Activated CD8-positive, alpha-beta memory T cell treated with anti-CD3 and anti-CD28 coated beads, Interleukin-2, amount 50 U/mL, for 1 hour (primary cell): ENCODE results near the gene COMMD3.
"Not testable (repeated sequence)": the region's sequence is repeated elsewhere in the genome, so short reads cannot be mapped to it uniquely, and the experiment has no call there.

Source experiments
- DNase-seq: peaks from one replicate; pipeline ENCODE4 v3.0.0-alpha.2; 2020; ENCODE audit errors: extremely low read depth

The COMMD3 gene

GRCh38 chr10:22338931-22339330 is 22.7 kb downstream of the COMMD3 start:
- DNase-seq = no peak

GRCh38 chr10:22339761-22340328 is 23.7 kb downstream of the COMMD3 start:
- no peak for DNase-seq

GRCh38 chr10:22340329-22341189 is 24.4 kb downstream of the COMMD3 start:
- no peak for DNase-seq

GRCh38 chr10:22341190-22341925 is 25.2 kb downstream of the COMMD3 start:
- DNase-seq = no peak

- DNase-seq = no peak
Measured at GRCh38 chr10:22341926-22342196, 25.7 kb downstream of the COMMD3 start.

- DNase-seq = no peak
Measured at GRCh38 chr10:22342421-22342820, 26.2 kb downstream of the COMMD3 start.

GRCh38 chr10:22343731-22344130 is 27.5 kb downstream of the COMMD3 start:
- no peak for DNase-seq

- DNase-seq = no peak
Measured at GRCh38 chr10:22344249-22344648, 28.1 kb downstream of the COMMD3 start.

GRCh38 chr10:22344781-22345300 is 28.7 kb downstream of the COMMD3 start:
- no peak for DNase-seq

GRCh38 chr10:22345301-22346095 is 29.3 kb downstream of the COMMD3 start, which contains the start of gene SPAG6:
Gene SPAG6 (plus strand): TSS chr10:22345496. CDS start chr10:22345612, 116 bp downstream.
- DNase-seq = no peak

- DNase-seq = no peak
Measured at GRCh38 chr10:22346096-22346661, 30.0 kb downstream of the COMMD3 start.

GRCh38 chr10:22349755-22350154 is 33.6 kb downstream of the COMMD3 start:
- no peak for DNase-seq

GRCh38 chr10:22351131-22351703 is 35.0 kb downstream of the COMMD3 start:
- DNase-seq = no peak

GRCh38 chr10:22356324-22356873 is 40.2 kb downstream of the COMMD3 start:
- DNase-seq = no peak

GRCh38 chr10:22357770-22358169 is 41.6 kb downstream of the COMMD3 start:
- DNase-seq = not testable (repeated sequence)

GRCh38 chr10:22363305-22363704 is 47.1 kb downstream of the COMMD3 start:
- no peak for DNase-seq

- no peak for DNase-seq
Measured at GRCh38 chr10:22364407-22365140, 48.4 kb downstream of the COMMD3 start.

- no peak for DNase-seq
Measured at GRCh38 chr10:22365233-22365632, 49.0 kb downstream of the COMMD3 start.

- no peak for DNase-seq
Measured at GRCh38 chr10:22365644-22366434, 49.7 kb downstream of the COMMD3 start.
